DOHH2 (cell line): ENCODE measurements around the gene RMC1.

Experiments
- CTCF ChIP-seq: fragments of 200-600 bp; sonication (generic); IDR thresholded peaks from one replicate; pipeline ENCODE4 v1.5.1; 2014; ENCODE audit warnings: antibody characterized with exemption, mild to moderate bottlenecking, low read depth, low read length; ENCODE audit not compliant: poor library complexity, severe bottlenecking
- EZH2phosphoT487 ChIP-seq: fragments of 200-600 bp; sonication (generic); IDR thresholded peaks from 2 replicates; pipeline ENCODE4 v1.6.1; 2017; ENCODE audit warnings: borderline replicate concordance, mild to moderate bottlenecking, antibody characterized with exemption, low read length, moderate library complexity, mixed read lengths

- TF ChIP-seq CTCF (no peak), EZH2phosphoT487 (no peak)
Measured at GRCh38 chr18:23567671-23568070, 64.4 kb downstream of the RMC1 start.
